ENCODE measurements around the gene TMEM161A.
A peak's percentile ranks its signal among the peaks of the same experiment; 100 is the strongest.
"Not testable (repeated sequence)": the region's sequence is repeated elsewhere in the genome, so short reads cannot be mapped to it uniquely, and the experiment has no call there.

Gene TMEM161A

DNA sequence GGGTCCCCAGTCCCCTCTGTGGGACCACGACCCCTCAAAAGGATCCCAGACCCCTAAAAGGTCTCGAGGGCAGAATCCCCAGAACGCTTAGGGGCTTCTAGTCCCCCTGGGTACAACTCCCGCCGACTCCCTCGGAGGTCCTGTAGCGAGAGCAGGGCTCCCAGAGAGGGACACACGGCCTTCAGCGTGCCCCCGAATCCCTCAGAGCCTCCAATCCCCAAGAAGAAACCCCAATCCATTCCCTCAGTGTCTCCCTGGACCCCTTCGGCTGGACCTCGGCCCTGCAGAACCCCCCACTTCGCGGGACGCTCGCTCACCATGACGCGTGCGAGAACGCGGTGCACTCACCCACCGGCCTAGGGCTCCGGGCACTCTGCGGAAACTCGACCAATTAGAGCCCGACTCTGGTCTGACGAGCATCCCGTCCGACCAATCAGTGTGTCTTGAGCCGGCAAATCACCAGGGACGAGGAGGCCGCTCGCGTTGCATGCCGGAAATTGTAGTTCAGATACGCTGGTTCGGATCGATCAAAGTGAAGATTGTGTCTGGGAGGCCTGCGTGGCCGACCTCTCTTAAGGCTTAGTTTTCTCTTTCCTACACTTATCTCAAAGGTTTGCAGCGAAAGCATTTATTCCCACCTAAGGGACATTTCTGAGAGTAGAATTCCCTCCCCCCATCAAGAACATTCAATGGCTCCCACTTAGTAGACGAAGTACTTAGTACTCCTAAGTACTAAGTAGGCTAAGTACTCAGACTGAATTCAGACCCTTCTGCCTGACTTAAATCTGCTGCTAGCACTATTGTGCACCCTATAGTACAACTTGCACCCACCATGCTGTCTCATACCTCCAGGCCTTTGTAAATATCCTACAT, at the start of gene TMEM161A:
Gene TMEM161A (minus strand): TSS at position 370 of the 873 bp plus-strand sequence. CDS start 50 bp downstream, at position 320.
- H3K27me3 ChIP-seq (ENCODE audit: insufficient read depth, insufficient read length): peaks cover 19% of the 10 kb centered on the region
- TF ChIP-seq YY1 (IDR thresholded peaks at IDR 0.05; ENCODE audit: insufficient read depth, insufficient read length): no peak
- no peak for TF ChIP-seq ZNF274 (IDR thresholded peaks at IDR 0.05; ENCODE audit: low read depth, low read length)
- no peak for TF ChIP-seq SUZ12 (IDR thresholded peaks at IDR 0.05; ENCODE audit: extremely low read depth, insufficient read depth, insufficient read length)
- DNase-seq (ENCODE audit: low read depth, low spot score): peak; percentile 98

DNA sequence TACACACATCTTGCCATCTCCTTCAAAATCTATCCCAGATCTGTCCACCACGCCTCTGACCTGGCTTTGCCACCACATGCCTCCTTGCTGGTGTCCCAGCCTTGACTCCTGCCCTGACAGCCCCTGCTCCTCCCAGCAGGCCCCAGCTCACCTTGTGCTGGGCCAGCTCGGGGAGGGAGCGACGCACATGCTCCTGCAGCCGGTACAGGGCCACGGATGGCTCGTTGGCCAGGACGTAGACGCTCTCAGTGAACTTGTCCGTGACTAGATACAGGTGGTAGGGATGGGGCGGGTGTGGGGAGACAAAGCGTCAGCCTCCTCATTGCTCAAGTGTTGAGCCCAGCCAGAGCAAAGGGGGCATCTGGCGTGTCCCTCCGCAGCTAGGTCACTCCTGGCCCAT, 48.5 kb upstream of the TMEM161A start:
- TF ChIP-seq YY1 (IDR thresholded peaks at IDR 0.05; ENCODE audit: insufficient read depth, insufficient read length): no peak
- no peak for TF ChIP-seq SUZ12 (IDR thresholded peaks at IDR 0.05; ENCODE audit: extremely low read depth, insufficient read depth, insufficient read length)
- no peak for TF ChIP-seq ZNF274 (IDR thresholded peaks at IDR 0.05; ENCODE audit: low read depth, low read length)
- H3K9me3 ChIP-seq (ENCODE audit: insufficient read depth, low read length): no peaks in the 10 kb centered on the region
- no peak overlapping the region for H3K4me3 ChIP-seq (ENCODE audit: insufficient read length, low read depth)
- H3K9ac ChIP-seq (ENCODE audit: insufficient read length, low read depth): no peak overlapping the region
- H3K27me3 ChIP-seq (ENCODE audit: insufficient read depth, insufficient read length): no peaks in the 10 kb centered on the region
- peaks cover 2% of the 10 kb centered on the region for H3K4me1 ChIP-seq (ENCODE audit: insufficient read depth, insufficient read length)
- no peak for DNase-seq (ENCODE audit: low read depth, low spot score)
- peaks cover 55% of the 10 kb centered on the region for H3K36me3 ChIP-seq (ENCODE audit: insufficient read depth, insufficient read length, low read length)

More for the DNA sequence above, at the start of gene TMEM161A:
- H3K4me1 ChIP-seq (ENCODE audit: insufficient read depth, insufficient read length): peaks cover 2% of the 10 kb centered on the region
- peaks cover 3% of the 10 kb centered on the region for H3K36me3 ChIP-seq (ENCODE audit: insufficient read depth, insufficient read length, low read length)
- H3K9me3 ChIP-seq (ENCODE audit: insufficient read depth, low read length): peaks cover under 1% of the 10 kb centered on the region; the same call in 1 of the 2 replicates
- peak within 1 kb of the TSS; percentile 82 for H3K4me3 ChIP-seq (ENCODE audit: insufficient read length, low read depth)
- H3K9ac ChIP-seq (ENCODE audit: insufficient read length, low read depth): peak within 1 kb of the TSS; percentile 95

DNA sequence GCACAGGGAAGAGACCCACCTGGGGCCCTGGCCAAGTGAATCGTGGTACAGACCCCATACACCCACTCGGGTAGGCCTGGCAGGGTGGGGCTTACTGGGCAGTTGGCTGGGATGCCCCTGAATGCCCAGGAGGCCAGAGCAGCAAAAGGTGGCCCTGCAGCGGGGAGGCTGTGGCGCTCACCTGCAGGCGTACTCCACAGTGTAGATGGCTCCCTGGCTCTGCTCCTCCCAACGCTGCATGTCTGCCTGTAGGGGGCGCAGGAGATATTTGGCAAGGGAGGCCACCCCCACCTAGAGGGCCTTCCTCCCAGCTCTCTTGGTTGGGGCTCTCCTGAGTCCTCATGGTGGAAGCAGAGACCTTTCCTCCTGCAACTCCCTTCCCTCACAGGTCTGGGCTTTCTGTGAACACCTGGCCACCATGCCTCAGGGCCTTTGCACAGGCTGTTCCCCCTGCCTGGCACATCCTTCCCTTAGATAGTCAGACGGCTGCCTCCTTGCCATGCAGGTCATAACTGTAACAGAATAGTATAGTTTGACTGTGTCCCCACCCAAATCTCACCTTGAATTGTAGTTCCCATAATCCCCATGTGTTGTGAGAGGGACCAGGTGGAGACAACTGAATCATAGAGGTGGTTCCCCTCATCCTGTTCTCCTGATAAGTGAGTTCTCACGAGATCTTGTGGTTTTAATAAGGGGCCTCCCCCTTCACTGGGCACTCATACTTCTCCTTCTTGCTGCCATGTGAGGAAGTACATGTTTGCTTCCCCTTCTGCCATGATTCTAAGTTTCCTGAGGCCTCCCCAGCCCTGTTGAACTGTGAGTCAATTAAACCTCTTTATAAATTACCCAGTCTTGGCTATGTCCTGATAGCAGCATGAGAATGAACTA, 47.8 kb upstream of the TMEM161A start:
- DNase-seq (ENCODE audit: low read depth, low spot score): peak; percentile 67
- no peaks in the 10 kb centered on the region for H3K9me3 ChIP-seq (ENCODE audit: insufficient read depth, low read length)
- H3K4me1 ChIP-seq (ENCODE audit: insufficient read depth, insufficient read length): peaks cover 2% of the 10 kb centered on the region
- H3K36me3 ChIP-seq (ENCODE audit: insufficient read depth, insufficient read length, low read length): peaks cover 62% of the 10 kb centered on the region
- H3K4me3 ChIP-seq (ENCODE audit: insufficient read length, low read depth): no peak overlapping the region
- TF ChIP-seq YY1 (IDR thresholded peaks at IDR 0.05; ENCODE audit: insufficient read depth, insufficient read length) (peak; percentile 17), ZNF274 (IDR thresholded peaks at IDR 0.05; ENCODE audit: low read depth, low read length) (no peak)
- peak overlapping the region; percentile 38 for H3K9ac ChIP-seq (ENCODE audit: insufficient read length, low read depth)
- no peaks in the 10 kb centered on the region for H3K27me3 ChIP-seq (ENCODE audit: insufficient read depth, insufficient read length)

DNA sequence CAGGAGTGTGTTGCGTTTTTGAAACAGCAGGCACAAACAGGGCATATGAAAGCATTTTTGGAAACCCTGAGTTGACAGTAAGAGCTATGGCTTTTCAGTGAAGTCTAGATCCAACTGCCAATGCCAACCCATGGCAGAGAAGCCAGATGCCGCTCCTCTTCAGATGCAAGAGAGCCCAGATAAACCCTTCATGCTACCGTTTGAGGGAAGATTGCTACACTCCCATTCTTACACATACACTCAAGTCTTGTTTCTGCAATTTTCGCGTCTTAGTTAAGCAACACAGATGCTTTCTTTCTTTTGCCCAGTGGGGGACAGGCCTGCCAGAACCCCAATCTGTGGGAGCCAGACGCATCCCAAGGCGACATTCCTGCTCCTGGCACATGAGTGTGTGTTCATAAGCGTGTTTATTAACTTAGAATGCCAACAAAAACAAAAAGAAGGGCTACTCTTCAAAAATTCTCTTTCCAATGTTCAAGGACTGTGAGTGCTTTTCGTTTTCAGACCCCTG, 43.3 kb upstream of the TMEM161A start:
- TF ChIP-seq YY1 (IDR thresholded peaks at IDR 0.05; ENCODE audit: insufficient read depth, insufficient read length): no peak
- TF ChIP-seq ZNF274 (IDR thresholded peaks at IDR 0.05; ENCODE audit: low read depth, low read length): no peak
- TF ChIP-seq SUZ12 (IDR thresholded peaks at IDR 0.05; ENCODE audit: extremely low read depth, insufficient read depth, insufficient read length): no peak
- Histone ChIP-seq H3K4me1 (ENCODE audit: insufficient read depth, insufficient read length) (peaks cover 6% of the 10 kb centered on the region), H3K9me3 (ENCODE audit: insufficient read depth, low read length) (peaks cover 9% of the 10 kb centered on the region; the same call in 1 of the 2 replicates), H3K36me3 (ENCODE audit: insufficient read depth, insufficient read length, low read length) (peaks cover 63% of the 10 kb centered on the region), H3K4me3 (ENCODE audit: insufficient read length, low read depth) (no peak overlapping the region), H3K27me3 (ENCODE audit: insufficient read depth, insufficient read length) (no peaks in the 10 kb centered on the region), H3K9ac (ENCODE audit: insufficient read length, low read depth) (no peak overlapping the region)
- no peak for DNase-seq (ENCODE audit: low read depth, low spot score)

DNA sequence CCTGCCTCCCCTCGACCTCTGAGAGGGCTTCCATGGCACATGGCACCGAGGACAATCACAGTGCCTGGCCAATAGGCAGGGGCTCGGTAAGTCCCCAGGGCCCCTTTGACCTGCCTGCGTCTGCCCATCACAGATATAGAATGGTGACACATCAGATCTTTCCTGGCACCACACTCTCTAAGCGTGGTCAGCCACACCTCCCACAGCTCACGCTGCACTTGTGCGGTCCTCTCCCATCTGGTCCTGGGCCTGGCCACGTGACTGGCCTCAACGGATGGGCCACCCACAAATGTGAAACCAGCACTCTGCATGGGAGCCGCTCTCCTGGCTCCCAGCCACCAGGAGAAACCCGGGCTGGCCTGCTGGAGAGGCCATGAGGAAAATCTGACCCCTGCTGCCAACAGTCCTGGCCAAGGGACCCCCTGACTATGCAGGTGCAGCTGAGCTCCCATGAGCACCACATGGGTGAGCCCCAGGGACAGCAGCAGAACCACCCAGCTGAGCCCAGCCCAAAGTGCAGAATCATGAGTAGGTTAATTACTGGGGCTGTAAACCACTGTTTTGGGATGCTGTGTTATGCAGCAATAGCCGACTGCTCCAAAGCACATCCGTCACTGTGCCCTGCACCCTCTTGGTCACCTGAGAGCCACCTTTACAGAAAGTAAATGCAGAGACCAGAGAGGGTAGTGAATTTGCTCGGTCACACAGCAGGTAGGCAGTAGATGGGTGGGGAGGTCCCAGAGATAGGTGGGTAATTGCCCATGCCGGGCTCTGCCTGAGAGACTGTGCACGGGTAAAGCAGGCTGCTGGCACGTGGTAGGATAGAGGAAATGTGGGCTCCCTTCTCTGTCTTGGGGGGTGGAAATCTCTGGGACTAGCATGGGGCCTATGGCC, 41.5 kb upstream of the TMEM161A start:
- no peak for DNase-seq (ENCODE audit: low read depth, low spot score)

DNA sequence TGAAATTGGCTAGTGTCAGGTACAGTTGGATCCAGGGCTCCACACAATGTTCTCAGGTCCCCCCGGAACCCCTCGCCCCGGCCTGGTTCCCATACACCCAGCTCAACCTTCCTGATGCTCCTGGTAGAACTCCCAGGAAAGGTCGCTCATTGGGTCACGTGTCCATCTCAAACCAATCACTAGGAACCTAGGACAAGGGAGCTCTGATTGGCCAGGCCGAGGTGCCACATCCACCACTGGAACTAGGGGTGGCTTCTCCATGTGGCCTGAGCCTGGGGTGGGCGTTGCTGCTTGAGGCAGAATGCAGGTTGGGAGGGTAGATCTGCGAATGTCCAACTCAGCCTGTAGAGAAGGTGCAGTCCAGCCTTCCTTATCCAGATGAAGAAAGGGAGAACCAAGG, 38.7 kb upstream of the TMEM161A start:
- peaks cover 10% of the 10 kb centered on the region for H3K4me1 ChIP-seq (ENCODE audit: insufficient read depth, insufficient read length)
- H3K36me3 ChIP-seq (ENCODE audit: insufficient read depth, insufficient read length, low read length): peaks cover 40% of the 10 kb centered on the region
- DNase-seq (ENCODE audit: low read depth, low spot score): no peak
- TF ChIP-seq SUZ12 (IDR thresholded peaks at IDR 0.05; ENCODE audit: extremely low read depth, insufficient read depth, insufficient read length) (no peak), YY1 (IDR thresholded peaks at IDR 0.05; ENCODE audit: insufficient read depth, insufficient read length) (no peak)
- no peaks in the 10 kb centered on the region for H3K27me3 ChIP-seq (ENCODE audit: insufficient read depth, insufficient read length)
- peaks cover 9% of the 10 kb centered on the region; the same call in 1 of the 2 replicates for H3K9me3 ChIP-seq (ENCODE audit: insufficient read depth, low read length)
- H3K9ac ChIP-seq (ENCODE audit: insufficient read length, low read depth): no peak overlapping the region
- H3K4me3 ChIP-seq (ENCODE audit: insufficient read length, low read depth): no peak overlapping the region

More for the DNA sequence above, 41.5 kb upstream of the TMEM161A start:
- Histone ChIP-seq H3K27me3 (ENCODE audit: insufficient read depth, insufficient read length) (no peaks in the 10 kb centered on the region), H3K36me3 (ENCODE audit: insufficient read depth, insufficient read length, low read length) (peaks cover 52% of the 10 kb centered on the region), H3K4me1 (ENCODE audit: insufficient read depth, insufficient read length) (peaks cover 5% of the 10 kb centered on the region), H3K9ac (ENCODE audit: insufficient read length, low read depth) (peak overlapping the region; percentile 56), H3K4me3 (ENCODE audit: insufficient read length, low read depth) (no peak overlapping the region), H3K9me3 (ENCODE audit: insufficient read depth, low read length) (peaks cover 9% of the 10 kb centered on the region; the same call in 1 of the 2 replicates)
- no peak for TF ChIP-seq YY1 (IDR thresholded peaks at IDR 0.05; ENCODE audit: insufficient read depth, insufficient read length)
- no peak for TF ChIP-seq SUZ12 (IDR thresholded peaks at IDR 0.05; ENCODE audit: extremely low read depth, insufficient read depth, insufficient read length)
- TF ChIP-seq ZNF274 (IDR thresholded peaks at IDR 0.05; ENCODE audit: low read depth, low read length): no peak

DNA sequence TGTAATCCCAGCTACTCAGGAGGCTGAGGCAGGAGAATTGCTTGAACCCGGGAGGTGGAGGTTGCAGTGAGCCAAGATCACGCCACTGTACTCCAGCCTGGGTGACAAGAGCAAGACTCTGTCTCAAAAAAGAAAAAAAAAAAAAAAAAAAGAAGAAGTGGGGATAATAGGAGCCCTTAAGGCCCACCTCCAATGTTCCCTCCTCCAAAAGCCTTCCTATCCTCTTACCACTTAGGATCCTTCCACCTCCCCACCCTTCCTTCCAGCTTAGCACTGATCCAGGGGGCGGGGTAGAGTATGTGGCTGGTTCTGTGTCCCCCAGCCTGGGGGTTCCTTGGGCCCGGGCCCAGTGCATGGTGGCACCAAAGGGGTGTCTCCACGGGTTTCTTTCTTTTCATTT, 35.0 kb upstream of the TMEM161A start:
- H3K4me3 ChIP-seq (ENCODE audit: insufficient read length, low read depth); H3K9ac ChIP-seq (ENCODE audit: insufficient read length, low read depth); H3K9me3 ChIP-seq (ENCODE audit: insufficient read depth, low read length); DNase-seq (ENCODE audit: low read depth, low spot score): not testable (repeated sequence)
- peaks cover 12% of the 10 kb centered on the region for H3K36me3 ChIP-seq (ENCODE audit: insufficient read depth, insufficient read length, low read length)
- peaks cover 19% of the 10 kb centered on the region for H3K4me1 ChIP-seq (ENCODE audit: insufficient read depth, insufficient read length)
- H3K27me3 ChIP-seq (ENCODE audit: insufficient read depth, insufficient read length): peaks cover 32% of the 10 kb centered on the region

Measured in NT2/D1 (cell line).